Astrocyte (in vitro differentiated cells and primary cell): ENCODE measurements around the gene NAALADL2. TPM values are rescaled to one million over a fixed set of nuclear protein-coding genes. Genes with fewer than 3 reads are reported as not detected.

Experiments
- DNase-seq: peaks from one replicate; pipeline ENCODE4 v3.0.0-alpha.2; 2010; ENCODE audit warnings: low read depth
- FAIRE-seq: peaks from 2 replicates; lab custom pipeline; 2011; peaks lifted over from hg19 to GRCh38; lab: Jason Lieb, UNC
- H2AFZ ChIP-seq: 2 replicates; pipeline ENCODE4 v1.6.0; 2012; ENCODE audit warnings: low read depth, low read length, inconsistent platforms
- H3K27ac ChIP-seq: 2 replicates; pipeline ENCODE4 v1.5.1; 2011; ENCODE audit warnings: low read depth, low read length, inconsistent platforms
- H3K27me3 ChIP-seq: 2 replicates; pipeline ENCODE4 v1.6.0; 2011; ENCODE audit warnings: low read length, inconsistent platforms; ENCODE audit not compliant: insufficient read depth
- H3K36me3 ChIP-seq: 2 replicates; pipeline ENCODE4 v1.5.1; 2011; ENCODE audit warnings: low read length, inconsistent platforms; ENCODE audit not compliant: insufficient read depth
- H3K4me1 ChIP-seq: 2 replicates; pipeline ENCODE4 v1.5.1; 2011; ENCODE audit warnings: low read length, inconsistent platforms; ENCODE audit not compliant: insufficient read depth
- H3K4me2 ChIP-seq: 2 replicates; pipeline ENCODE4 v1.6.0; 2012; ENCODE audit warnings: low read length, inconsistent platforms
- H3K4me3 ChIP-seq: 2 replicates; pipeline ENCODE4 v1.5.1; 2011; ENCODE audit warnings: low read depth, mild to moderate bottlenecking, low read length, inconsistent platforms; ENCODE audit not compliant: insufficient read depth
- H3K79me2 ChIP-seq: 2 replicates; pipeline ENCODE4 v1.6.0; 2012; ENCODE audit warnings: mild to moderate bottlenecking, low read length, inconsistent platforms; ENCODE audit not compliant: insufficient read depth
- H3K9ac ChIP-seq: 2 replicates; pipeline ENCODE4 v1.6.0; 2012; ENCODE audit warnings: mild to moderate bottlenecking, low read length, inconsistent platforms
- H3K9me3 ChIP-seq: 2 replicates; pipeline ENCODE4 v1.5.1; 2012; ENCODE audit warnings: low read depth, mild to moderate bottlenecking, low read length, inconsistent platforms; ENCODE audit not compliant: insufficient read depth
- H4K20me1 ChIP-seq: 2 replicates; pipeline ENCODE4 v1.6.0; 2012; ENCODE audit warnings: low read length, inconsistent platforms; ENCODE audit not compliant: insufficient read depth
- H3K27ac Mint-ChIP-seq: one replicate; pipeline ENCODE4 v1.8.0; 2021; ENCODE audit warnings: mild to moderate bottlenecking, mixed read lengths; ENCODE audit not compliant: unreplicated experiment
- H3K27me3 Mint-ChIP-seq: one replicate; pipeline ENCODE4 v1.8.0; 2021; ENCODE audit warnings: low read depth, mixed read lengths; ENCODE audit not compliant: unreplicated experiment
- H3K36me3 Mint-ChIP-seq: one replicate; pipeline ENCODE4 v1.8.0; 2021; ENCODE audit warnings: low read depth, mixed read lengths; ENCODE audit not compliant: unreplicated experiment
- H3K4me1 Mint-ChIP-seq: one replicate; pipeline ENCODE4 v1.8.0; 2021; ENCODE audit warnings: low read depth, mixed read lengths; ENCODE audit not compliant: unreplicated experiment
- H3K4me3 Mint-ChIP-seq: one replicate; pipeline ENCODE4 v1.8.0; 2021; ENCODE audit warnings: mild to moderate bottlenecking, moderate library complexity, mixed read lengths; ENCODE audit not compliant: unreplicated experiment
- H3K9me3 Mint-ChIP-seq: one replicate; pipeline ENCODE4 v1.8.0; 2021; ENCODE audit warnings: mild to moderate bottlenecking, mixed read lengths; ENCODE audit not compliant: unreplicated experiment
- EZH2 ChIP-seq: IDR thresholded peaks from 2 replicates; pipeline ENCODE4 v1.6.1; 2012; ENCODE audit warnings: mild to moderate bottlenecking, low read length, inconsistent platforms; ENCODE audit not compliant: insufficient read depth
- total RNA-seq: library from RNA; stranded (reverse); gene quantifications from 2 replicates; pipeline ENCODE4 v1.2.1, GENCODE V29; 2021
- TF ChIP-seq, protein P1 (sequence below): IDR thresholded peaks from 2 replicates; pipeline ENCODE4 v1.5.1; 2011; ENCODE audit warnings: low read depth, mild to moderate bottlenecking, inconsistent platforms, low read length, moderate library complexity; ENCODE audit not compliant: insufficient read depth

Gene NAALADL2
- total RNA-seq, 1 donor from 2014 or later, result 2.7 TPM

DNA sequence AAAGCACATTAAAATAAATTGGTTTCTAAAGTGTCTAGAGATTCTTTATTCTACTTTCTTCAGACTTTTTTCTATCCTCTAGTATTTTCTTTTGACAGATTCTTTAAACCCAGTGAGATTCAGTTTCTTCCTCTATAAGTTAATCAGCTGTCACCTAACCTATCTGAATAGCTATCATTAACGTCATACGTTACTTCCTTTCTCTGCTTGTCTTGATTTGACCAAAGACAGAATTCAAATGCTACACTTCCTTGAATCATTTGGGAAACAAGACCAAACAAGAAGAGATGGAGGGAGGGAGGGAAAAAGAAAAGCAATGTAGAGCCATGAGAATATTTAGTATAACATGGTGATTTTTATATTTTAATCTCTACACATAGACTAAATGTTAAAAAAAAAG lies 235.2 kb downstream of the NAALADL2 start:
- H3K4me1 ChIP-seq, result no peaks in the 10 kb centered on the region
- no peaks in the 10 kb centered on the region for H3K36me3 Mint-ChIP-seq
- FAIRE-seq (no peak), DNase-seq (no peak)
- no peaks in the 10 kb centered on the region for H3K9me3 ChIP-seq
- TF ChIP-seq, protein P1, sequence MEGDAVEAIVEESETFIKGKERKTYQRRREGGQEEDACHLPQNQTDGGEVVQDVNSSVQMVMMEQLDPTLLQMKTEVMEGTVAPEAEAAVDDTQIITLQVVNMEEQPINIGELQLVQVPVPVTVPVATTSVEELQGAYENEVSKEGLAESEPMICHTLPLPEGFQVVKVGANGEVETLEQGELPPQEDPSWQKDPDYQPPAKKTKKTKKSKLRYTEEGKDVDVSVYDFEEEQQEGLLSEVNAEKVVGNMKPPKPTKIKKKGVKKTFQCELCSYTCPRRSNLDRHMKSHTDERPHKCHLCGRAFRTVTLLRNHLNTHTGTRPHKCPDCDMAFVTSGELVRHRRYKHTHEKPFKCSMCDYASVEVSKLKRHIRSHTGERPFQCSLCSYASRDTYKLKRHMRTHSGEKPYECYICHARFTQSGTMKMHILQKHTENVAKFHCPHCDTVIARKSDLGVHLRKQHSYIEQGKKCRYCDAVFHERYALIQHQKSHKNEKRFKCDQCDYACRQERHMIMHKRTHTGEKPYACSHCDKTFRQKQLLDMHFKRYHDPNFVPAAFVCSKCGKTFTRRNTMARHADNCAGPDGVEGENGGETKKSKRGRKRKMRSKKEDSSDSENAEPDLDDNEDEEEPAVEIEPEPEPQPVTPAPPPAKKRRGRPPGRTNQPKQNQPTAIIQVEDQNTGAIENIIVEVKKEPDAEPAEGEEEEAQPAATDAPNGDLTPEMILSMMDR, result no peak
- TF ChIP-seq EZH2, result no peak
- H3K4me2 ChIP-seq, result no peak overlapping the region
- H3K4me3 Mint-ChIP-seq, result no peak overlapping the region
- no peaks in the 10 kb centered on the region for H4K20me1 ChIP-seq
- no peak overlapping the region for H3K4me3 ChIP-seq
- H3K4me1 Mint-ChIP-seq, result peaks cover 3% of the 10 kb centered on the region
- H3K27ac Mint-ChIP-seq, result no peak overlapping the region
- H3K9ac ChIP-seq, result no peak overlapping the region
- no peaks in the 10 kb centered on the region for H3K36me3 ChIP-seq
- no peaks in the 10 kb centered on the region for H3K79me2 ChIP-seq
- no peaks in the 10 kb centered on the region for H3K27me3 Mint-ChIP-seq
- no peaks in the 10 kb centered on the region for H3K9me3 Mint-ChIP-seq
- no peak overlapping the region for H2AFZ ChIP-seq
- no peak overlapping the region for H3K27ac ChIP-seq
- no peaks in the 10 kb centered on the region for H3K27me3 ChIP-seq

DNA sequence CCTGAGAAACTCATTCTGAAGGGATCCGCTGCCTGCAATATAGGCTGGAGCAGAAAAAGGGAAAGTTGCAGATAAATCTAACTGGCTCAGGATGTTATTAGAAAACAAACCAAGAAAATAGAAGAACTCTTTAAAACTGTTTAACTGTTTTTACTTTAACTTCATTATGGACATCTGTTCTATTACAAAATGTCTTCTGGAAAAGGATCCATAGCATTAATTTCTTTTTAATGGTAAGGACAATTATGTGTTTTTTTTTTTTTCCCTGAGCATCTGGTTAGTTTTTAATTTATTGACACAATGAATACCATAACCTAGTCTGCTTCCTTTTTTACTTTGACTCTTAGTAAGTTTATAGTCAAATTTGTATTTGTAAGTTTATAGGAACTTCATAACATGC lies 239.5 kb downstream of the NAALADL2 start:
- Histone ChIP-seq H3K4me2 (no peak overlapping the region), H4K20me1 (no peaks in the 10 kb centered on the region), H3K4me1 (no peaks in the 10 kb centered on the region), H3K9ac (no peak overlapping the region), H3K4me3 (no peak overlapping the region), H3K9me3 (no peaks in the 10 kb centered on the region), H2AFZ (no peak overlapping the region), H3K79me2 (no peaks in the 10 kb centered on the region), H3K36me3 (no peaks in the 10 kb centered on the region), H3K27me3 (no peaks in the 10 kb centered on the region), H3K27ac (no peak overlapping the region)
- H3K9me3 Mint-ChIP-seq, result no peaks in the 10 kb centered on the region
- H3K27me3 Mint-ChIP-seq, result no peaks in the 10 kb centered on the region
- FAIRE-seq (no peak), DNase-seq (no peak)
- H3K4me3 Mint-ChIP-seq, result no peak overlapping the region
- TF ChIP-seq, protein P1, result no peak
- no peak for TF ChIP-seq EZH2
- no peaks in the 10 kb centered on the region for H3K36me3 Mint-ChIP-seq
- H3K27ac Mint-ChIP-seq, result no peak overlapping the region
- peaks cover 2% of the 10 kb centered on the region for H3K4me1 Mint-ChIP-seq

DNA sequence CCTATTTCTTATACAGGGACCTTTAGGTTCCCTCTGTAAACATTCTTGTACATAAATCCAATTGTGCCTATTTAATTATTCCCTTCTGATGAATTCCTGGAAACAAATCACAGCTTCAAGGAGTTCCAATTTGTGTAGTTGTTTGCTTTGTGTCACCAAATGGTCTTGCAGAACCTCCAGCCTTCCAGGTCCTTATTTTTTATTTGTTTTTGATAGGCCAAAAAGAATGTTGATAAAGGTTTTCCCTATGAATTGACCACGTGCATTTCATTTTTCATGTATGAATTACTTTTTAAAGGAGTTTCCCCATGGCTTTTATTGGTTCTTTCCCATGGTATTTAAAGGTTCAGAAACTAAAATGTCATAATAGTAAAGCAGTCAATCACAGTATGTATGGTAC lies 243.0 kb downstream of the NAALADL2 start:
- no peaks in the 10 kb centered on the region for H3K27me3 ChIP-seq
- no peaks in the 10 kb centered on the region for H3K36me3 ChIP-seq
- no peaks in the 10 kb centered on the region for H4K20me1 ChIP-seq
- no peaks in the 10 kb centered on the region for H3K9me3 ChIP-seq
- no peak overlapping the region for H3K4me3 ChIP-seq
- H3K4me1 Mint-ChIP-seq, result no peaks in the 10 kb centered on the region
- H3K27ac ChIP-seq, result no peak overlapping the region
- no peaks in the 10 kb centered on the region for H3K4me1 ChIP-seq
- H3K9me3 Mint-ChIP-seq, result no peaks in the 10 kb centered on the region
- H2AFZ ChIP-seq, result no peak overlapping the region
- H3K79me2 ChIP-seq, result no peaks in the 10 kb centered on the region
- H3K36me3 Mint-ChIP-seq, result no peaks in the 10 kb centered on the region
- TF ChIP-seq, protein P1, result no peak
- no peak for TF ChIP-seq EZH2
- H3K27me3 Mint-ChIP-seq, result no peaks in the 10 kb centered on the region
- no peak overlapping the region for H3K9ac ChIP-seq
- FAIRE-seq (no peak), DNase-seq (no peak)
- H3K27ac Mint-ChIP-seq, result no peak overlapping the region
- no peak overlapping the region for H3K4me2 ChIP-seq
- no peak overlapping the region for H3K4me3 Mint-ChIP-seq
